HG03066 (cell line): ENCODE results near the gene SARNP.
A peak's percentile ranks its signal among the peaks of the same experiment; 100 is the strongest.

Experiments
- ATAC-seq: cut with Tn5 transposase; IDR thresholded peaks from one replicate; pipeline ENCODE4 v1.9.1; 2021; ENCODE audit warnings: low read depth; ENCODE audit not compliant: unreplicated experiment

The SARNP gene

DNA sequence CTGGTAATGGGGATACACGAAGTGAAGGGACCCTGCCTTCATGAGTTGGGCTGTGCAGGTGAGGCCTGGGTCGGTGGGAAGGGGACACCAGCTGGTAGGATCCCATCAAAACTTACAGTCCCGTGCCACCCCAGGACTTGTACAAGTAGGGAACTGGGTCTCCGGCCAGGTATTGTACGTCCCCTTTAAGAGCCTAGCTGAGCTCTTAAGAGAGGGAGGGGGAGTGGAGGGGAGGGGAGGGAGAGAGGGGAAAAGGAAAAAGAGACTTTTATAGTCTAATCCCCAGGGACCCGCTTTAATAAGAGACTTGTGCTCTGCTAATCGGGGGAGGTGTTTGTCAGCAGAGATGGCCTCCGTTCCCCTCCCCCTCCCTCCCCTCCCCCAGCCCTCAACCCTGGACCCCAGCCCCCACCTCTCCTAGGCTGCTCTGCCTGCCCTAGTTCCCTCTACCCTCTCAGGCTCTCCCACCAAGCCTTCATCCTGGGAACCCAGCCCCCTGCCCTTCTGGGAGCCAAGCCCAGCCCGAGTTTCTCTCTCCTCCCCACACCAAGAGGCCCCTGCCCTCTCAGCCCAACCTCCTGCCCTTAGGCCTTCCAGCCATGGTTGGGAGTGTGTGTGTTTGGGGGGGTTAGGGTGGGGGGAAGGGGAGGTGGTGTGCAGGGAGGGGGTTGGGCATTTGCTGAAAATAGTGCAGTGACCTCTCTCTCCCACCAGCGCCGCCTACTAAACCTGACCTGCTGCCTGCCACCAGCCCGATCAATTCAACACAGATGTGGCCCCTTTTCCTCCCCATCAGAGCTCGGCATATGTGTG, 72.0 kb downstream of the SARNP start:
- ATAC-seq, result no peak

DNA sequence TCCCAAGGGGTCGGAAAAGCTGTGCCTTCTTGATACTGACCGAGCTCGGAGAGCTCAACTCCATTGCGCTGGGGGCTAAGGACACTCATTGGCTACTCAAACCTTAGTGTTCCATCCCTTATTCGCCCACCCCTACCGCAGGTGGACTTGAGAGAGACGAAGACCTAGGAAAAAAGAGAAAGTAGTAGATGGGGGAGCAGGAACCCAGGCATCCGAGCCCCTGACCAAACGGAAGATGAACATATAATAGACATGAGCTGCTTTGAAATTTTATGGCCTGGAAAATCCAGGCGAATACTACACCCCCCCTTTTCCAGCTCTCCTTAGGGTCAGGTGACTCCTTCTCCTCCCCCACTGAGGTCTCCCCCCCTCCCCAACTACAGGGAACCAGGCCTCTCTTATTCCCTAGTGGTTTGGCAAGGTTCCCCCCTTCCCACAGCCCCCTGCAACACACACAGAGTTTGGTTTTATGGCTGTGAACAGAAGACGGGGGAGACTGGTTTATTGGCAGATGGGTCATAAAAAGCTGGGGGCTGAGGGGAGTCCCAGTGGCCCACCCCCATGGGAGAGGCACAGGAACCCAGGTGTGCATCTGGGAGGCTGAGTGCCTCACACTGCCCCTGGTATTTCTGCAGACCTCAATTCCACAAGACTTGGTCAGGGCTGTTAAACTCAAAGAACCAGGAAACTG, 73.0 kb downstream of the SARNP start:
- ATAC-seq, result no peak

DNA sequence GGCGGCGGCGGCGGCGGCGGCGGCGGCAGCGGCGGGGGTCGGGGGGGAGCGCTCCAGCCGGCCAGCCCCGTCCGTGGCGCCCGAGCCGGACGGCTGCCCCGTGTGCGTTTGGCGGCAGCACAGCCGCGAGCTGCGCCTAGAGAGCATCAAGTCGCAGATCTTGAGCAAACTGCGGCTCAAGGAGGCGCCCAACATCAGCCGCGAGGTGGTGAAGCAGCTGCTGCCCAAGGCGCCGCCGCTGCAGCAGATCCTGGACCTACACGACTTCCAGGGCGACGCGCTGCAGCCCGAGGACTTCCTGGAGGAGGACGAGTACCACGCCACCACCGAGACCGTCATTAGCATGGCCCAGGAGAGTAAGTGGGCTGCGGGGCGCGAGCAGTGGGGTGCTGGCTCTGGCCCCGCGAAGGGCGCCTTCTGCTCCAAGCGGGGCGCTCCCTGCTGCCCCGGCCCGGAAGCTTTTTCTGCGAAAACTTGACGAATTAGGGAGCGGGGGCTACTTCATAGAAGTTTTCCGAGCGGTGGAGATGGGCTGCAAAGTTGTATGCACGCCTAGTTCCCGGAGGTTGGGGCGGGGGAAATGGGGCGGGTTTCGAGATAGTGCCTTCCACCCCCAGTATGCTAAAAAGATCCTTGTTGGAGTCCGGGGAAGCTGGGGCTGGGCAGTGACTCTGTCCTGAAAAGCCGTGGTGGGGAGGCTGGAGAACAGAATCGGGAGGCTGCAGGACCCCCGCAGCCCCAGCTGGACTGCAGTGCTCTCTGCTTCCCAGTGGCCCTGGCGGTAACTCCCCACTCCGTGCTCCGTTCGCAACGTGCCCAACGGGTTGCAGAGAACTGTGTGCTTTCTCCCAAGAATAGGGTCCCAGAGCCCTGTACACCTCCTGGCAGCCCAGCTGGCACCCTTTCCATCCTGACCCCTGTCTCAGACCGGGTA, 73.9 kb downstream of the SARNP start:
- ATAC-seq, result peak; percentile 49

DNA sequence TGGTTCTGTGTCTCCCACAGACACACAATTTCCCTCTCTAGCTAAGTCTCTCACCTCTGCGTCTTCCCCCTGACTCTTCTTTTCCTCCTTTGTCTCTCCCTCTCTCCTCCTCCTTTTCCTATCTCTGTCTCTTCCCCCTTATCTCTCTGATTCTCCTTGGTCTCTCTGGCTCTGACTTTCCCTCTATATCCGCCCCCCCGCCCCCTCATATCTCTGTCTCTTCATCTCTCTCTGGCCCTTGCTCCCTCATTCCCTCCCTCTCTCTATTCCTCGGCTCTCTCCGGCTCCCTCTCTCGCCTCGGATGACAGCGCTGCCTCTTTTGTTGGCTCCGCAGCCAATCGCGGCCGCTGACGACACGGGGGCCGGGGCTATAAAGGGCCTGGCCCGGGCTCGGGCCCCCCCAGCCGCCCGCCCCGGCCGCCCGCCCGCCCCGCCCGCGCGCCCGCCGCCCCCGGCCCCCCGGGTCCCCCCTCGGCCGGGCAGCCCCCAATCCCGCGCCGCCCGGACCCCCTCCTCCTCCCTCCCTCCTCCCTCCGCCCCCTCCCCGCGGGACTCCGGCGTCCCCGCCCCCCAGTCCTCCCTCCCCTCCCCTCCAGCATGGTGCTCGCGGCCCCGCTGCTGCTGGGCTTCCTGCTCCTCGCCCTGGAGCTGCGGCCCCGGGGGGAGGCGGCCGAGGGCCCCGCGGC, 74.7 kb downstream of the SARNP start, which contains the start of gene GDF11:
TSS of gene GDF11 (plus strand) at position 404 of the 687 bp plus-strand sequence. CDS start at position 599, 195 bp downstream.
- ATAC-seq, result peak; percentile 29

DNA sequence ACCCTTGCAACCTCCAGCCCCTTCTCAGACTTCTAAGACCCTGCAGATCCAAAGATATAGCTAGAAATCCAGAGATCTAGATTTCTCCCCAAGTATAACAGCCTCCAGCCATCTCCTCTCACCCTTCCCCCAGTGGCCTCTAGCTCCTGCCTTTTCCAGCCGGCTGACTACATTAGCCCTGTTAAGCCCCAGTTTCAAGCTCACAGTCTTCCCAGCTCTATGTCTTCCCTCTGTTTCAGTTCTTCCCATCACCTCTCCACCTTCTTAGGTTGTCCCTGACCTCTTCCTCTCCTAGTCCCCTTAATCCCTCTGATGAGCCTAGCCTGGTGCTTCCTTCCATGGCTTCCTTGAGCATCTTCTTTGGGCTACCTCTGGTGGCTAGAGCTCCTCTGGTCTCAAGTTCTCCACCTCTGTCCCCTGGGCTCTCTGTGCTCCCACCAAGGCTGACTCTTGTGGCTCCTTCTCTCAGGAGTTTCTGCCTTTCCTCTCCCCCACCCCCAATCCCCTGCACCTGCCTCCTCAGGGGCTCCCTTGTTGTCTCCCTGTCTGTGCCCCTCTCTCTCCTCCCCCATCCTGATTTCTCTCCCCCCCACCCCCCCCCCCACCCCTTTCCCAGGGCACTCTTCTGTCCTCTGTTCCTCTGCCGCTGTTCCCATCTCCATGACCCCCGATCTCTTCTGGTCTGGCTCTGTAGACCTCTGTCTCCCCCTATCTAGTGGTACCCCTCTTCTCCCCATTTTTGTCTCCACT, 75.4 kb downstream of the SARNP start:
- ATAC-seq, result no peak

DNA sequence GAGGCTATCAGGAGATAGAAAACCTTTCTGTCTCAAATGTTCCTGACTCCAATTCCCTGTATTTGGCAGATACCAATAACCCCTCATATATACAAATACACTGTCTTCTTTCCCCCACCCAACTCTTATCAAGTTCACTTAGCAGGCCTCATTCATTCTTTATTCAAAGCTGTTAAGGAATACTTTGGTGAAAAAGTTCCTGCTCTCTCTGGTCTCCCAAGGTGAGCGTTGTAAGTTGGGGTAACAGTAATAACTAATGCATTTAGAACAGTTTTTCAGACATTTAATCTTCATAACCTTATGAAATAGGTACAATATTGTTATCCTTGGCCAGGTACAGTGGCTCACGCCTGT, 78.5 kb downstream of the SARNP start:
- no peak for ATAC-seq

DNA sequence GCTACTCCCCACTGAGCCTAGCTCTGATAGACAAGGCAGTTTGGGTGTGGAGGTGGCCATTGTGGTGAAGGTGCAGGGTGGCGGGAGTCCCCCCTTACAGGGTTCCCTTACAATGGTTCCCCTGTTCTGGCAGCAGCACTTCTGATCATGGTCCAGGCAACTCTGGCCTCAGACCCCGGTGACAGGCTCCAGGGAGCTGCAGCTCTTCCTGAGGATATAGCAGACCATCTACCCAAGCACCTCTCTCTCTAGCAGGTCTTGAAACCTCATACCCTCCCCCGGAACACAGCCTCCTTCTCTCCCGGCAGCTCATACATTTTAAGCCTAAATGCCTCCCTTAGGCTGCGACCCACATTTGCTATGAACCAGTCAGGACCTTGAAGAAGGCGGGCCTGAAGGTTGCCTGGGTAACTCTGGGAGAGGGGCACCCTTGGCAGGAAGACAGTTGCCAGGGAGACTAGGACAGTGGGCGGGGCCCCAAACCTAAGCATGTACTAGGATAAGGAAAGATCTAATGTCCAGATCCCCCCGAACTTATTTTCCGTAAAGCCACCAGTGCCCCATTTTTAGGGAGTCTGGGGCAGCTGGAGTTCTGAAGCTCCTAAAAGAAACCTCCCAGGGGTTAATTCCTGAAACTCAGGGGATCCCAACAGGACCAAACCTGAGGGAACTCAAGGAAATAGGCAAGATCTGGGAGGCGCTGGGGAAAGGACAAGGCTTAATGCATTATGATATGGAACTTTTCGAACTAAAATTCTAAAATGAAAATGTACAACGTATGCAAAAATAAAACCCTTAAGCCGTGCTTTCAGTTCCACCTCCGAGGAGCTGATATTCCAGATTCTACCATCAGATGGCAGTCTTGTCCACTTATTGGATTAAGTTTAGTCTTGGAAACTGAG, 79.2 kb downstream of the SARNP start:
- peak; percentile 80 for ATAC-seq

DNA sequence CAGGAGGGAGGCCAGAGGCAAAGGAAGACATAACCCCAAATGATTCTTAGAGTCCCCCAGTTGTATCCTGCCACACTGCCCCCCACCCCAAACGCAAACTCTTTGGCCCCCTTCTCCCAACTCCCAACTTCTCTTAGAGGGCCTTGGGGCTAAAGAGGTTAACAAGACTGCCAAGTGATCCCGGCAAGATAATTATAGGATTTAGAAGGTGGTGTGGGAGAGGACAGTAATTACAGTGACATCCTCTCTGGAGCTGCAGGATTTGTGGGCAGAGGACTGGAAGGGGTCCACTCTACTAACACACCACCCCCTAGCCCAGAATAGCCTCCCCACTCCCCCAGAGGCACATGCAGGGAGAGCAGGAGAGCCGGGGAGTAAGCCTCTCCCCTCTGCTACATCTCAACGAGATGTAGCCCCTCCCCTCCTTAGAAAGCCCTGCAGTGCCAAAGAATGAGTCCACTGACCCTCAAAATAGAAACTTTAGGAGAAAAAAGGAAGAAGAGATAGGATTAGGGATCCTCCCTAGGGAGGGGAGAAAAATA, 79.9 kb downstream of the SARNP start:
- peak; percentile 8 for ATAC-seq

DNA sequence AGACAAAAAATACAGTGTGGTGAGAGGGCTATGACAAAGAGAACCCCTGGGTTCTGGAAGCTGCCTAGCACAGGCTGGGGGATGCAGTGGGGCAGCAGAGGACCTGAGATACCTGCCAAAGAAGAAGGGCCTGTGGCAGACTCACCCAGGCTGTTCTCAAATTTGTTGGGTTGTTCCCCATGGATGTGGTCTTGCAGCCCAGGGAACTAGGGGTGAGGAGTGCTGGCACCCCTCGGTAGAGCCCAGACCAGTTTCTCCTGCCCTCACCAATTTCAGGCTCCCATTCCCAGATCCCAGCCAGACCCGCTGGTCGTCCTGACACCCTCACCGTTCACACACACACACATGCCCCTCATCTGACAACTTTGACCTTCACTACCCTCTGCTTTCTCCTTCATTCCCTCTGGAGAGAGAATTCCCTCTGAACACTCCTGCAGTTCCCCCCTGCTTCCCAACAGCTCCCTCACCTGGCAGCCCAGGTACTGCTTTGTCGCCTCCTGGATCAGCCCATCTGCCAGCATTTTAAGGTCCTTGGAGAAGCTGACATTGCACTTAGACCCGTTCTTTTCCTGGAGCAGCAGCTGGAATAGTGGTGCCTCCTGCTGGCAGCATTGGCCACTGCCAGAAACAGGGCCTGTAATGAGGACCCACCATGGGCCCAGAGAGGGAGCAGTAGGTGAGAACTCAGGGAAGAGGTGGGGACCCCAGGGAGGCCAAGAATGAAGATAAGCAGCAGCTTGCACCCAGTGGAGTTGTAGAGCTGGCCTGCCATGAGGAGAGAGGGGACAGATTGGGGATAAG, 80.5 kb downstream of the SARNP start:
- no peak for ATAC-seq

DNA sequence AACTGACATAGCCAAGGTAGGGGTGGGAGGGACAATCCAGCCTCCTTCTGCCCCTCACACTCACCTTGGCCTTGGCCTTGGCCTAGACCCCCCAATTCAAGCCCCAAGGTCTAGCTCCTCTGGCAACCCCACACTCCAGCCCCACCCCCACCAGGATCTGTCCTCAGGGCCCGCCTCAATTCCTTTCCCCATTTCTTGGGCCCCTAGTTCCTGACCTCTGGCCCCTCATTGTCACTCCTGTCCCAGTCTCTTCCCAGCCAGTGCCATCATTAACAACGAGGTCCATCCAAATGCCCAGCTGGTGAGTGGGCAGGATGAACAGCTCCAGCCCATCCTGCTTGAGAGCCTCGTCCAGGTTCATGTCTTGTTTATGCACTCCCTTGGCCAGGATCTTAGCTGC, 81.4 kb downstream of the SARNP start:
- ATAC-seq, result no peak

DNA sequence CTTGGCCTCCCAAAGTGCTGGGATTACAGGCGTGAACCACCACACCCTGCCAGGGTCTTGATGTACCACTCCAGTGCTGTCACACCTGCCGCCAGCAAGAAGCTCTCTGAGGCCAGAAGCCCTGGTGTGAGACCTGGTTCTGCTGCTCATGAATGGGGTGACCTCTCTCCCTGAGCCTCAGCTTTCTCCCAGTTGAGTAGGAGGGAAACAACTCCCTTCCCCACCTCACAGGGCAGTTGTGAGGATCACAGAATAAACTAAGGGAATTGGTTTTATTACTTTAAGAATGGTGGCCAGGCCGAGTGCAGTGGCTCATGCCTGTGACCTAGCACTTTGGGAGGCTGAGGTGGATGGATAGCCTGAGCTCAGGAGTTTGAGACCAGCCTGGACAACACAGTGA, 82.9 kb downstream of the SARNP start:
- no peak for ATAC-seq

DNA sequence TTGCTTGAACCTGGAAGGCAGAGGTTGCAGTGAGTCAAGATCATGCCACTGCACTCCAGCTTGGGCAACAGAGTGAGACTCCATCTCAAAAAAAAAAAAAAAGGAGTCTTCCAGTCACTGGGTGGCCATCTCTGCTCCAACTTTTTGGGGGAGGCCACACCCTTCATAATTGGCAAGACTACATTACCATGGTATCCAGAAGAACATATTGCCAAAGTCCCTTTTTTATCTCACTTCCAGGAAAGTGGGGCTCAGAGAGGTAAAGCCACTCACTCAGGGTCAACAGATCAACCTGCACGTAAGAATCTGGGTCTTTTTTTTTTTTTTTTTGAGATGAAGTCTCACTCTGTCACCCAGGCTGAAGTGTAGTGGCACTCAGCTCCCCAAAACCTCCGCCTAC, 83.7 kb downstream of the SARNP start:
- no peak for ATAC-seq

DNA sequence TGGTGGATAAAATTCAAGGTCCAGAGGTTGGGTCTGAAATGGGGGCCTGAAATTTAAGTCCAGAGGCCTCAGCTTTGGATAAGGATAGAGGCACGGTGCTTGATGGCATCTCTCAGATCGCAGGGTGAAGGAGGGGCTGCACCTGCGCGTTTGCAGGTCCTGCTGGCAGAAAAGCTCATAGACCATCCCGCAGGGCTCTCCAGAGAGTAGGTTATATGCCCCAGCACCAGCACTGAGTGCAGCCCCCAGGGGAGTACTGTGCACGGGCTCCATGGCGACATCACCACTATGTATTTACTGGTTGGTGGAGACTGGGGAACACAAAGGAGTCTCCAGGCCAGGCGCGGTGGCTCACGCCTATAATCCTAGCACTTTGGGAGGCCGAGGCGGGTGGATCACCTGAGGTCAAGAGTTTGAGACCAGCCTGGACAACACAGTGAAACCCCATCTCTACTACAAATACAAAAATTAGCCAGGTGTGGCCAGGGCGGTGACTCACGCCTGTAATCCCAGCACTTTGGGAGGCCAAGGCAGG, 84.4 kb downstream of the SARNP start:
- ATAC-seq, result no peak

DNA sequence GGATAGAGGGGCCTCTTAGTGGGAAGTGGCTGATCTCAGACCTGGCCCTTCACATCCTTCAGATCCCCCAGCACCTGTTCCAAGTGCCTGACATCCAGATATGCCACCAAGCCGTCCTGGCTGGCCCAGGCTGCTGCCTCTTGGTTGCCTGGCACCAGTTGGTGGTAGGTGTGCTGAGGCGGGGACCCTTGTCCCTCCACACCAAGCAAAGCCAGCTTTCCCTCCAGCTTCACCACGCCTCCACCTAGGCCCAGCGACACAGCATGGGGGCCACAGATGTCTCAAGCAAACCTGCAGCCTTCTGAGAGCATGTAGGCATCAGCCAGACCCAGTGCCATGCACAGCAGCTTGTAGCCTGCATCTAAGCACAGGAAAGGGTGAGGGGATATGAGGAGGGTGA, 85.2 kb downstream of the SARNP start:
- ATAC-seq, result no peak

DNA sequence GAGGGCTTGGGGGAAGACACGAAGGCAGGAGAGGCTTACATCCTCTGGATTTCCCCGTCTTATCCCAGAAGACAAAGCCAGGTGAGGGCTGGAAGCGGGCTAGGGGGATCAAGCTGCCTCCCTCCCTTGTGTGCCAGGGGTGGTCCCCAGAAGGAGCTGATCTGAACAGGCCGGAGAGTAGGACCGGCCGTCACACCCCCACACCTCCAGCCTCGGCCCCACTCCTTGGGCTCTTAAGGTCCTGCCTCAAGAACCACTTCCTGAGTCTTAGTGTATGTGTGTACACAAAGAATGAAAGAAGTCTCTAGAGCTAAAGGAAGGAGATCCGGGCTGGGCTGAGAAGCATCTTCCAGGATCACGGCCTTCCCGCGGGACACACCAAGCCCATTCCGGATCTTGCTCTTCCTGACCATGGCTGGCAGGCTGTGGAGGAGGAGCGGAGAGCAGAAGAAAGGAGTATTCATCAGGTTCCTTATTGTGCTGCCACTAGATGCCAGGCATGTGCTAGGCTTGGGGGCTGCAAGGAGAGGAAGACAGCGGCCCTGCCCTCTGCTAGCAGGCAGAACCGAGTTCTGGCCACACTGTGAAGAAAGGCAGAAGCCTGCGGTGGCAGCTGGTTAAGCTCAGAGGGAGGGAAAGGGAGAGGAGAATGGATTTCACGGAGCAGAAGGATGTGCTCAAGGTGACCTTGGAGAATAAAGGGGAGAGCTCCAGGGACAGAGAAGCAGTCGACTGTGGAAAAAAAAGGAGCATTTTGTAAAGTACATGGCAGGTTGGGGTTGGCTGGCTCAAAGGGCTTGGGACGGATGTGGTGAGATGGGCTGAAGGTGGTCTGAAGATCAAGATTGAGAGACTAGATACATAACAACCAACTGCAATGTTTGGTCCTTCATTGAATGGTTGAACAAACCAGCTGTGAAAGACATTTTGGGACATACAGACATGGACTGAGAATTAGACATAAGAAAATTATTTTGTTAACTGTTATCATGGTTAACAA, 87.4 kb downstream of the SARNP start:
- peak; percentile 40 for ATAC-seq
